IMR-90 (cell line): ENCODE data around the gene SAA1. TPM values are rescaled to one million over a fixed set of nuclear protein-coding genes. Genes with fewer than 3 reads are reported as not detected.

ENCODE experiments used
- ATAC-seq: fragments of 200-7000 bp; cut with Tn5 transposase; 2 replicates; pipeline ENCODE4 v1.9.1; 2020; ENCODE audit warnings: low read depth, mild to moderate bottlenecking, moderate library complexity
- BruUV-seq: library from RNA; stranded (reverse); fragments of 400-500 nt; replicated peaks from 2 replicates; lab custom pipeline; 2021; lab: Mats Ljungman, UMichigan
- CTCF ChIA-PET: fragments of 300-600 bp; formaldehyde crosslinking; extraction: SDS; loops from one replicate; lab custom pipeline; 2021; ENCODE audit warnings: antibody characterized with exemption; lab: Yijun Ruan, JAX
- POLR2A ChIA-PET: fragments of 300-600 bp; sonication (Branson Sonifier 250); formaldehyde crosslinking; loops from one replicate; lab custom pipeline; 2022; ENCODE audit warnings: antibody characterized with exemption; ENCODE audit not compliant: unreplicated experiment; lab: Charles Lee
- DNase-seq: peaks from one replicate; pipeline ENCODE4 v3.0.0; 2013
- H2AFZ ChIP-seq: replicated peaks from 2 replicates; pipeline ENCODE3; 2013; ENCODE audit warnings: low read length, mild to moderate bottlenecking; ENCODE audit not compliant: poor library complexity
- H2AK5ac ChIP-seq: 2 replicates; pipeline ENCODE4 v1.6.1; 2013; ENCODE audit warnings: low read depth, low read length, inconsistent platforms
- H2AK9ac ChIP-seq: replicated peaks from 2 replicates; pipeline ENCODE3; 2013; ENCODE audit warnings: mild to moderate bottlenecking, low read depth, low read length, moderate library complexity; ENCODE audit not compliant: poor library complexity
- H2BK120ac ChIP-seq: 2 replicates; pipeline ENCODE4 v1.6.1; 2013; ENCODE audit warnings: low read depth, low read length, inconsistent platforms
- H2BK15ac ChIP-seq: 3 replicates; pipeline ENCODE4 v1.6.1; 2013; ENCODE audit warnings: low read depth, low read length, inconsistent platforms
- H2BK20ac ChIP-seq: 2 replicates; pipeline ENCODE4 v1.6.1; 2013; ENCODE audit warnings: low read depth, mild to moderate bottlenecking, inconsistent platforms, low read length, moderate library complexity
- H2BK5ac ChIP-seq: 2 replicates; pipeline ENCODE4 v1.6.1; 2013; ENCODE audit warnings: mild to moderate bottlenecking, low read depth, low read length, inconsistent platforms; ENCODE audit not compliant: poor library complexity, severe bottlenecking
- H3K14ac ChIP-seq: replicated peaks from 2 replicates; pipeline ENCODE4 v1.6.1; 2013; ENCODE audit warnings: low read depth, low read length, inconsistent platforms
- H3K18ac ChIP-seq: 2 replicates; pipeline ENCODE4 v1.6.1; 2013; ENCODE audit warnings: low read depth, low read length, control low read depth
- H3K23ac ChIP-seq: 2 replicates; pipeline ENCODE4 v1.6.1; 2013; ENCODE audit warnings: low read depth, low read length, inconsistent platforms
- H3K27ac ChIP-seq: 2 replicates; pipeline ENCODE4 v1.5.1; 2013; ENCODE audit warnings: mild to moderate bottlenecking, control low read depth, low read length; ENCODE audit not compliant: insufficient read depth
- H3K27me3 ChIP-seq: 2 replicates; pipeline ENCODE4 v1.6.1; 2013; ENCODE audit warnings: low read length; ENCODE audit not compliant: control insufficient read depth, insufficient read depth
- H3K36me3 ChIP-seq: 2 replicates; pipeline ENCODE4 v1.6.1; 2013; ENCODE audit warnings: low read length, mixed read lengths; ENCODE audit not compliant: control insufficient read depth, insufficient read depth
- H3K4ac ChIP-seq: 2 replicates; pipeline ENCODE4 v1.6.1; 2013; ENCODE audit warnings: low read depth, low read length, inconsistent platforms
- H3K4me1 ChIP-seq: 2 replicates; pipeline ENCODE4 v1.6.1; 2013; ENCODE audit warnings: low read length, mixed read lengths; ENCODE audit not compliant: control insufficient read depth, insufficient read depth
- H3K4me2 ChIP-seq: 2 replicates; pipeline ENCODE4 v1.6.1; 2013; ENCODE audit warnings: low read depth, mild to moderate bottlenecking, control low read depth, low read length, moderate library complexity
- H3K4me3 ChIP-seq: 2 replicates; pipeline ENCODE4 v1.5.1; 2013; ENCODE audit warnings: low read depth, mild to moderate bottlenecking, control low read depth, low read length, moderate library complexity; ENCODE audit not compliant: insufficient read depth
- H3K56ac ChIP-seq: 2 replicates; pipeline ENCODE4 v1.6.1; 2013; ENCODE audit warnings: low read length, inconsistent platforms; ENCODE audit not compliant: insufficient read depth; ENCODE audit errors: extremely low read depth
- H3K79me1 ChIP-seq, 2 experiments: 2 replicates each; pipeline ENCODE4 v1.6.1; 2013; ENCODE audit warnings: low read length in 2 of 2, inconsistent platforms in 1 of 2, low read depth in 1 of 2
- H3K9ac ChIP-seq: 2 replicates; pipeline ENCODE4 v1.6.1; 2013; ENCODE audit warnings: low read depth, low read length, control low read depth
- H3K9me1 ChIP-seq: 2 replicates; pipeline ENCODE4 v1.6.1; 2013; ENCODE audit warnings: low read length, inconsistent platforms; ENCODE audit not compliant: insufficient read depth
- H3K9me3 ChIP-seq: 2 replicates; pipeline ENCODE4 v1.6.1; 2013; ENCODE audit warnings: low read length; ENCODE audit not compliant: control insufficient read depth, insufficient read depth
- H4K20me1 ChIP-seq: 2 replicates; pipeline ENCODE4 v1.6.1; 2013; ENCODE audit warnings: low read length, inconsistent platforms; ENCODE audit not compliant: insufficient read depth
- H4K5ac ChIP-seq: 2 replicates; pipeline ENCODE4 v1.6.1; 2013; ENCODE audit warnings: mild to moderate bottlenecking, low read depth, low read length, control low read depth
- H4K8ac ChIP-seq, 2 experiments: 2 replicates each; pipeline ENCODE4 v1.6.1; 2013; ENCODE audit warnings: low read depth in 2 of 2, low read length in 2 of 2, control low read depth in 1 of 2, inconsistent platforms in 1 of 2
- H4K91ac ChIP-seq: 2 replicates; pipeline ENCODE4 v1.6.1; 2013; ENCODE audit warnings: low read depth, low read length, inconsistent platforms; ENCODE audit not compliant: insufficient read depth
- BHLHE40 ChIP-seq: fragments of 150-350 bp; IDR thresholded peaks from 2 replicates; pipeline ENCODE4 v1.6.1; 2016; ENCODE audit warnings: mild to moderate bottlenecking, low read depth, low read length
- CEBPB ChIP-seq: IDR thresholded peaks from 2 replicates; pipeline ENCODE4 v1.6.1; 2012; ENCODE audit warnings: low read depth, low read length, improper control_type of control experiment
- CHD1 ChIP-seq: IDR thresholded peaks from 2 replicates; pipeline ENCODE4 v1.6.1; 2012; ENCODE audit warnings: low read depth, low read length, improper control_type of control experiment
- CTCF ChIP-seq: conservative IDR thresholded peaks from 2 replicates; pipeline ENCODE4 v1.5.1; 2012; ENCODE audit warnings: mild to moderate bottlenecking, low read depth, low read length, improper control_type of control experiment
- ELK1 ChIP-seq: fragments of 150-350 bp; IDR thresholded peaks from 2 replicates; pipeline ENCODE4 v1.6.1; 2016; ENCODE audit warnings: low read depth, mild to moderate bottlenecking, low read length, moderate library complexity, borderline replicate concordance
- FOS ChIP-seq: fragments of 150-350 bp; IDR thresholded peaks from 2 replicates; pipeline ENCODE4 v1.6.1; 2016; ENCODE audit warnings: low read depth, low read length
- MAFK ChIP-seq: IDR thresholded peaks from 2 replicates; pipeline ENCODE4 v1.6.1; 2012; ENCODE audit warnings: low read depth, low read length, improper control_type of control experiment
- MAZ ChIP-seq: IDR thresholded peaks from 2 replicates; pipeline ENCODE4 v1.6.1; 2012; ENCODE audit warnings: low read depth, mild to moderate bottlenecking, low read length, improper control_type of control experiment, moderate library complexity, borderline replicate concordance
- MXI1 ChIP-seq: IDR thresholded peaks from 2 replicates; pipeline ENCODE4 v1.6.1; 2012; ENCODE audit warnings: low read depth, mild to moderate bottlenecking, low read length, moderate library complexity, borderline replicate concordance
- NFE2L2 ChIP-seq: fragments of 150-350 bp; IDR thresholded peaks from 2 replicates; pipeline ENCODE4 v1.6.1; 2016; ENCODE audit warnings: low read depth, mild to moderate bottlenecking, low read length
- POLR2A ChIP-seq: IDR thresholded peaks from 2 replicates; pipeline ENCODE4 v1.6.1; 2012; ENCODE audit warnings: mild to moderate bottlenecking, low read depth, low read length
- RAD21 ChIP-seq: IDR thresholded peaks from 2 replicates; pipeline ENCODE4 v1.6.1; 2012; ENCODE audit warnings: low read length, improper control_type of control experiment
- RCOR1 ChIP-seq: IDR thresholded peaks from 2 replicates; pipeline ENCODE4 v1.6.1; 2012; ENCODE audit warnings: mild to moderate bottlenecking, low read length, improper control_type of control experiment; ENCODE audit not compliant: insufficient replicate concordance
- RFX5 ChIP-seq: IDR thresholded peaks from 2 replicates; pipeline ENCODE4 v1.8.0; 2012; ENCODE audit warnings: low read depth, mild to moderate bottlenecking, low read length, moderate library complexity
- SMC3 ChIP-seq: fragments of 150-350 bp; IDR thresholded peaks from 2 replicates; pipeline ENCODE4 v1.6.1; 2016; ENCODE audit warnings: low read depth, mild to moderate bottlenecking, antibody characterized with exemption, low read length, moderate library complexity
- WGBS, 2 experiments: methylation state at CpG; one replicate each; pipeline versions ENCODE4 v1.1.5 to v1.1.7; 2013; ENCODE audit warnings: missing lambda C conversion rate in 2 of 2; ENCODE audit not compliant: insufficient read length in 1 of 2; ENCODE audit errors: extremely low coverage in 2 of 2; 5-methylcytosine and 5-hydroxymethylcytosine counted together
- dilution Hi-C: fragments of 300-500 bp; cut with HindIII; formaldehyde crosslinking; loops from one replicate; pipeline ENCODE4 v1.14.3; 2018; ENCODE audit warnings: low sequenced_read_pairs; ENCODE audit not compliant: unreplicated experiment
- in situ Hi-C: fragments of 300-500 bp; cut with MboI; formaldehyde crosslinking; loops from 3 replicates; pipeline ENCODE4 v1.14.3; 2019; ENCODE audit warnings: low sequenced_read_pairs, inconsistent platforms, mixed read lengths
- intact Hi-C: fragments of 100-400 bp; cut with micrococcal nuclease; formaldehyde crosslinking; loops from 2 replicates; pipeline ENCODE4 v1.10.0; 2022
- polyA plus RNA-seq, 3 experiments: library from polyadenylated mRNA; depleted of rRNA; stranded (reverse); fragments of >200 nt; gene quantifications; 2 replicates each; pipeline ENCODE4 v1.2.3, GENCODE V29; 2012; ENCODE audit warnings: low replicate concordance in 1 of 3
- total RNA-seq: library from RNA; depleted of rRNA; stranded (reverse); fragments of >200 nt; gene quantifications from 2 replicates; pipeline ENCODE4 v1.2.3, GENCODE V29; 2012
- TF ChIP-seq, protein P1 (sequence below): fragments of 150-350 bp; IDR thresholded peaks from 2 replicates; pipeline ENCODE4 v1.6.1; 2017; ENCODE audit warnings: mild to moderate bottlenecking, antibody characterized with exemption, low read length, low read depth

SAA1 gene
- total and polyA plus RNA-seq, 2 of the 4 experiments (the other 2 are of a cell fraction): not detected

DNA sequence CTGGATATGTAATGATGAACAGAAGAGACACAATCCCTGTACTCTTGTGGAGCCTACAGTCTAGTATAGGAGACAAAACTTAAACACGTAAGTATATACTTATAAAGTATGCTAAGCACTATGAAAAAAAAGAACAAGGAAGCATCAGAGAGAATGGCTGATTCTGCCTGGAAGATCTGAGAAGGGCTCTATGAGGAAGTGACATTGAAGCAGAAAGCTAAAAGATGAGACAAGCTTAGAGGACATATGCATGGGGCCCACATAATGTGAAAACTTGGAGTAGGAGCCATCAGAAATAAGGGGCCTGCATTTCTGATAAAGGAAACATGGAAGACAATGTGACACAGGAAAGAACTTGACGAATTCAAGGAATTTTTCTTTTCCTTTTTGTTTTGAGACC lies 16.6 kb downstream of the SAA1 start:
- no peak overlapping the region for H3K14ac ChIP-seq
- DNase-seq: no peak
- H3K36me3 ChIP-seq: peaks cover 23% of the 10 kb centered on the region
- H2AFZ ChIP-seq: no peak overlapping the region
- in situ Hi-C loops: no loop called here
- BruUV-seq: no TSS peak
- H4K20me1 ChIP-seq: no peaks in the 10 kb centered on the region
- H3K27ac ChIP-seq: no peak overlapping the region
- CTCF ChIA-PET: interaction anchor here (1.0 kb wide), 1 partner anchor 15 kb away, joined by 3 read pairs; no protein-coding TSS in a partner anchor
- H3K56ac ChIP-seq: no peak overlapping the region
- no peak overlapping the region for H4K91ac ChIP-seq
- H3K23ac ChIP-seq: no peak overlapping the region
- intact Hi-C loops: no loop called here
- H3K18ac ChIP-seq: no peak overlapping the region
- dilution Hi-C loops: no loop called here
- H3K4me2 ChIP-seq: no peak overlapping the region
- no peak overlapping the region for H3K4ac ChIP-seq
- H4K8ac ChIP-seq: no peak overlapping the region
- H3K79me1 ChIP-seq: no peaks in the 10 kb centered on the region; a peak in 1 of 4 replicates
- TF ChIP-seq CEBPB (no peak), FOS (no peak), MXI1 (no peak), ELK1 (no peak), MAZ (no peak), MAFK (no peak), SMC3 (no peak), CHD1 (no peak), POLR2A (no peak), RFX5 (no peak), NFE2L2 (no peak), CTCF (no peak), RCOR1 (no peak), BHLHE40 (no peak), RAD21 (no peak)
- TF ChIP-seq, protein P1, sequence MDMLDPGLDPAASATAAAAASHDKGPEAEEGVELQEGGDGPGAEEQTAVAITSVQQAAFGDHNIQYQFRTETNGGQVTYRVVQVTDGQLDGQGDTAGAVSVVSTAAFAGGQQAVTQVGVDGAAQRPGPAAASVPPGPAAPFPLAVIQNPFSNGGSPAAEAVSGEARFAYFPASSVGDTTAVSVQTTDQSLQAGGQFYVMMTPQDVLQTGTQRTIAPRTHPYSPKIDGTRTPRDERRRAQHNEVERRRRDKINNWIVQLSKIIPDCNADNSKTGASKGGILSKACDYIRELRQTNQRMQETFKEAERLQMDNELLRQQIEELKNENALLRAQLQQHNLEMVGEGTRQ: no peak
- H2BK120ac ChIP-seq: no peak overlapping the region
- WGBS, 2 experiments: no CpG with 5 or more reads among the region's 2 CpGs
- H3K9ac ChIP-seq: no peak overlapping the region
- no peak overlapping the region for H2BK5ac ChIP-seq
- H3K4me1 ChIP-seq: no peaks in the 10 kb centered on the region
- H3K27me3 ChIP-seq: no peaks in the 10 kb centered on the region
- H2BK15ac ChIP-seq: no peak overlapping the region
- H2AK9ac ChIP-seq: no peak overlapping the region
- no peak overlapping the region for H2AK5ac ChIP-seq
- no peak for ATAC-seq
- no peak overlapping the region for H2BK20ac ChIP-seq
- H3K9me3 ChIP-seq: no peaks in the 10 kb centered on the region
- H3K4me3 ChIP-seq: no peak overlapping the region
- H4K5ac ChIP-seq: no peak overlapping the region
- H3K9me1 ChIP-seq: no peaks in the 10 kb centered on the region
- POLR2A ChIA-PET: no interaction called here
